Stimulated activated CD4-positive, alpha-beta T cell treated with anti-CD3 and anti-CD28 coated beads, Interleukin-1b, Interleukin-23, amount 100 ng/mL, for 48 hours (primary cell): ENCODE results near the gene CASK.
A peak's percentile ranks its signal among the peaks of the same experiment; 100 is the strongest.
"Not testable (repeated sequence)": the region's sequence is repeated elsewhere in the genome, so short reads cannot be mapped to it uniquely, and the experiment has no call there.

Experiments used
- DNase-seq: peaks from one replicate; pipeline ENCODE4 v3.0.0-alpha.2; 2020

Gene CASK

DNA sequence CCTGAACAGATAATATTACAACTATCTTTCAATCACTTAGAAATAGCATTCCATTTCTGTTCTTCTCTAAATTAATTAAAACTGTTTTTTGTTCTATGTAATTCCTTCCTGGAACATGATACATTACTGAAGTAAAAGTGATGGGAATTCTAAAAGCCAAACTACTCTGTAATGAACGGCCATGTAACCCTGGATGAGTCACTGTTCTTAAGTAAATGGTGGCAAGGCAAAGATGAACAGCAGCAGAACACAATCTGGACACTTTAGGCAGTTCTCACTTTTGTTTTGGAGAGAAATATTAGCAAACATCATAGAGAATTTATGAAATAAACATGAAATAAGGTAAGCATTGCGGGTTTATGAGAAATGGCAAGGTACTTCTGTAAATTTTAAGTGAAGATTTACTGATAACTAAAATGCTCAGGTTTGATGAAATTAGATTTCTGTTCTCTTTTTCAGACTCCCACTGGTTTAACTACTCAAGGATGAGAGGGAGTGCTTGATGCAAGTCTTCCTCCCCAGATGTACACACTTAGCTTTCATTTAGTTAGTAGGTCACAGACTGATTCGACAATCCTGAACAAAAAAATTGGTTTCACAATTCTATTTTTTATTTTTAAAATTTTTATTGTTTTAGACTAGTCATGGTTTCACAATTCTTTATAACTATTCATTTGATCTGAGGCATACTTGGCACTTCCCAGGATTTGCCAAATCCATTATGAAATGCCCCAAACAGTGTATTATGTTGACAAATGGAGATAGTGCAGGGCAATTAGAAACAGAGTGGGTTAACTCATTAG is 200.3 kb downstream of the CASK start:
- no peak for DNase-seq

DNA sequence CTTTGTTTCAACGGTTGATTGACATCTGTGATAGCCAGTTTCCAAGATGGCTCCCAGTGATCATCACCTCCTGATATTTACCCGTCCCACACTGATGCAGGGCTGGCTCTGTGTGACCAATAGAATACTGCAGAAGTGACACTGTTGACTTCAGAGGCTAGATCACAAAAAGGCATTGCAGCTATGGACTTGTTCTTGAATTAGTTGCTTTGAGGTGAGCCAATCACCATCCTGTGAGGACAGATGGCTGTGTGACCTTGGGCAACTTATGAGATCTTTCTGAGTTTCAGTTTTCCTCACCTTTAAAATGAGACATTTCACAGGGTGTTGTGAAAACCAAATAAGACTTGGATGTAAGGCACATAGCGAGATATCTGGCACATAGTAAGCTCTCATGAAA is 201.1 kb downstream of the CASK start:
- no peak for DNase-seq

DNA sequence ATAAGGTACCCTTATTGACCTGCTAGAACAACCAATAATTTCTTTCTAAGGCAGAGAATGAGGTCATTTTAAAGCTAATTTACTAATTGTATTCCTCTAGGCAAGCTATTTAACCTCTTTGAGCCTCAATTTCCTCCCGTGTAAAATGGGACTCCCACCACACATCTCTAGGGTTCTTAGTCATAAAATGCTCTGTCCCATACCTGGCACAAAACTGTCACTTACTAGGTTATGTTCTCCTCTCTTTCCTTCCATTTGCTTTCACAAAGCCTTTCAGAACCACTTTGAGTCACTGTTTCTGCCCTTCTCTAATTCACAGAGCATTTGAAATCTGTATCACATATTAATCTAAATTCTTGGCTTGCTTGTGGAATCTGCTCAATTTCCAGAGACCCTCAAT is 201.8 kb downstream of the CASK start:
- DNase-seq: no peak

DNA sequence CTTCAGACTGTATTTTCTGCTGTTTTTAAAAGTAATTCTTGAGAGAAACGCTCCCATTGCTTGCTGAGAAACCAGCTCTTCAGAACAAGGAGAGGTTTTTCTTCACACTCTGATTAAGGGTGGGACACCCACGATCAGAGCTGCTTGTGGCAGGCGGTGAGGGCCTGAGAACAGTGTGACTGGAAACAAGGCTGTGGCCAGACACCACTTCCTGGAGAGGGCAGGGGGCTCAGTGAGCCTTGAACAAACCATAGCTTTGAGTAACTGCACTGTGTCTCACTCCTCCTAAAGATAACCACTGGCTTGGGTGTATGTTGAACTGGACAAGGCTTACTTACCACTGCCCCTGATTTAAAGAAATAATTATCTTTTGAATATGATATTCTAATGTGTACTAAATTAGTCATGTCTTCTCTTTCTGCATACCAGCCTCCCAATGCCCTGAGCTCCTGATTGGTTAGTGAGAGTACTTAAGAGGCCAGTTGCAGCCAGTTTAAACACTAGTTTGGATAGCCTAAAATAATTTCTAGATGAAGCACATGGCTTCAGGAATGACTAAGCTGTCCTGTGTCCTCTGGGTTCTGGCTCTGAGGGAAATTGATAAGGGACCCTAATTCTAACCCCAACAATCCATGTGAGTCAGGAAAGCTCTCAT is 203.1 kb downstream of the CASK start:
- peak; percentile 23 for DNase-seq

DNA sequence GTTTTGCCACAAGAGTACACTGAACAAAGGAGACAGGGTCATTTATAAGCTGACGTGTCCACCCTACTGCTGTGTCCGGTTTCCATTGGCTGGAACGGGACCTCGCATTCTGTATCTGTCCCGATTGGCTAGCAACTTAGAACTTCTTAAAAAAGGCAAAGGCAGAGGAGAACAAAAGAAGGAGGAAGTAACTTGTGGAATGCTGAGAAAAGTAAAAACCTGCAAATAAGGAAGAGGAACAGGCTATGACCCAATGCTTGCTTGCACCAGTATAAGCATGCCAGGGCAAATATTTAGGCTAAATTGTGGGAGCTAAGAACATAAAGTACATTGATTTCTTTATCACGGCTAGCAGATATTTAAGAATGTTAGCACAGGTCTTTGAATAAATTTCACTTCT is 203.7 kb downstream of the CASK start:
- DNase-seq: not testable (repeated sequence)

DNA sequence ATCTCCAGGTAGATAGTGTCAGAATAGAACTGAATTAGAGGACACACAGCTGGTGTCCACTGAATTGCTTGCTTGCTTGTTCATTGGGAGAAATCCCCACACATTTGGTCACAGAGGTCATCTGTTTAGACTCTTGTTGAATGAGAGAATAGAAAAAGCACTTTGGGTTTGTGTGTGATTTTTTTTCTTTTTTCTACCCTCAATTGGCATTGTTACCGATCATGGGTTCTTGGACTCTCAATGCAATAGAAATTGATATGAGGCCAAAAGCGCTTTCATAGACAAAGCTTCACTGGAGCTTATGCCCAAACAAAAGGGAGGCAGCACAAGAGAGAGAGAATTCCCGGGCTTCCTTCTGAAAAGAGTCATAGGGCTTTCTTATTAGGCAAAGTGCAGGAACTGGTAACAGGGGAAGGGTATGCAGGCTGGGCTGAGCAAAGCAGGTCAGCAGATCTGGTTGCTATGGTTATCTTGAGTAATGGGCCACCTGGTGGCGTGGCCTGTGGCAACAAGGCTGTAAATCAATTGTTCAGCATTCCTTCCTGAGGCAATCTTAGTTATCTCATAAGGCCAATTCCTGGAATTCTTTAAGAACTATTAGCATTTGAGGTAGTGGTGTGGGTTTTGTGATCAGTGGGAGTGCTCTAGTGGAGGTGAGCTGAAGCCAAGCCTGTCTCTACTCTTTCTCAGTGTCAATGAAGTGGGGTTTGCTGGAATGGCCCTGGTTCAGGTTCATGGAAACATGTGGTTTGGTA is 204.7 kb downstream of the CASK start:
- DNase-seq: no peak

DNA sequence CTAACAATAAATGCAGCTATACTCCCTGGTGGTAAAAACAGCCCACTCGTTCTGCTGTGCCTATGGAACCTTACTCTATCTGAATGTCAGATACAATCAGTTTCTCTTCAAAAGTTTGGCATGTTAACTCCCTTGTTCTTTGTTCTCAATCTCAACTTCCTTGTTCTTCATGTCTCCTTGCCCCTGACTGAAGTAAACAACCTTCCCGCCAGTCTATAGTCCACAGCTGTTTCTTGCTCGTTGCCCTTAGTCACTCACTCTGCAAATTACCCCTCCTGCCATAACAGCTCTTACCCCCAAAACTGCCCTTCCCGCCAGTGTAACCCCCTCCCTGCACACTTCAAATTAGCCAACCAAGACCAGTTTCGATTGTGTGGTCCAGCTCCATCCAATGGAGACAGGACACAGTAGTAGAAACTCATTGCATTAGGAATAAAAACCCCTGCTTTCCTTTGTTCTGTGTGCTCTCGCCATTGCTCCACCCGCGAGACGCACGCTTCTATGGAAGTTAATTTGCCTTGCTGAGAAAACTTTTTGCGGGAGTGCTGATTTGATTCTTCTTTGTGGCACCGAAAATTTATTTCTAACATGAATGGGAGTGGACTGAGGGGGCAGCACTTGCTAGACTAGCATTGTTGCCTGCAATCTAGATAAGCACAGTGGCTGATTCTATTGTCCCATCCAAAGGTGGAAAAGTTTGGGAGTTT is 206.4 kb downstream of the CASK start:
- DNase-seq: no peak

DNA sequence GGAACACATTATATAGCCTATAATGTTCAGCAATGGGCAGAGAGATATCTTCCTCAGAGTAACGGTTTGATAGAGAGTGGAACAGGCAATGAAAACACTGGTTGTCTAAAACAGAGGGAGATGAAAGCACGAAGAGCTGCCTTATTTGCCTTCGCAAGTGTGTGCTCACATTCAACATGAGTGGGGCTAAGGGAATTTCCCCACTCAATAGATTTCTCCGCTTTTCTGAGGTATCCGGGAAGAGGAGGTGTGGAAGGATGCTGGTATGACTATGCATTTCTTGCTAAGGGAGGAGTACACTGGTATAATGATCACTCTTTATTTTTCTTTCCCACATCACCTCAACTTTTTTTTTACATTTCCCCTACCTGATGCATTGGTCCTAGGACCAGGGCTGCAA is 207.1 kb downstream of the CASK start:
- DNase-seq: no peak

DNA sequence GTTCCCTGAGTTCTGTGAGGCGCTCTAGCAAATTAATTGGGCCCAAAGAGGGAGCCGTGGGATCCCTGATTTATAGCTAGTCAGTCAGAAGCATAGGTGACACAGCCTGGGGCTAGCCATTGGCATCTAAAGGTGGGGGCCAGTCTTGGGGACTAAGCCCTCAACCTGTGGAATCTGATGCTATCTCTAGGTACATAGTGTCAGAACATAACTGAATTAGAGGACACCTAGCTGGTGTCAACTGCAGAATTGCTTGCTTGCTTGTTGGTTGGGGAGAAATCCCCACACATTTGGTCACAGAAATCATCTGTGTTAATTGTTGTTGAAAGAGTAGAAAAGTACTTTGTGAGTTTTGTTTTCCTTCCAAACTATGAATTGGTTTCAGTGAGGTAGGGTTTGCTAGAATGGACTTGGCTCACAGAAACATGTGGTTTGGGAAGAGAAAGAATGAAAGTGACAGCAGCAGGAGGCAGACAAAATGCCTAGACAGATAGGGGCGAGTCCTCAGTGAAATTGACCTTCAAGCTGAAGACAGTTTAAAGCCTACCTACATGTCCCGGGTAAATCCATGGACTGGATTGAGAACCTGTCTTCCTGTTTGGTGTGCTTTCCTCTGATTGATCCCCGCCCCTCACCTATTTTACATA is 212.2 kb downstream of the CASK start:
- DNase-seq: peak; percentile 3

DNA sequence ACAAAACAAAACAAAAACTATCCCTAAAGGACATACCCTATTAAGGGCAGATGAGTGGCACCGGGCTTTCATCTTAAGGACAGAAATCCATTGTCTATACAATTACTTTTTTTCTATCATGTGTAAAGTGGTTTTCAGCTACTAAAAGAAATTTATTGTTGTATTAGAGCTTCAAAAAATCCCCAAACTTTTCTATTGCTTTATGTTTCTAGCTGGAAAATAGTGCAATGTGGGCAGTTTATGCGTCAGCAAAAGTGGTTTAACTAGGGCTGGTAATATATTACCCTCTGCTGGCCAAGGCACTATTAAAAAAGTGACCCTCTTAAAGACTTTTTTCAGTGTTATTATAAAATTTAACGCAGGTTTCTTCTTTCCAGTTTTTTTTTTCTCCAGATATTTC is 214.9 kb downstream of the CASK start:
- no peak for DNase-seq

DNA sequence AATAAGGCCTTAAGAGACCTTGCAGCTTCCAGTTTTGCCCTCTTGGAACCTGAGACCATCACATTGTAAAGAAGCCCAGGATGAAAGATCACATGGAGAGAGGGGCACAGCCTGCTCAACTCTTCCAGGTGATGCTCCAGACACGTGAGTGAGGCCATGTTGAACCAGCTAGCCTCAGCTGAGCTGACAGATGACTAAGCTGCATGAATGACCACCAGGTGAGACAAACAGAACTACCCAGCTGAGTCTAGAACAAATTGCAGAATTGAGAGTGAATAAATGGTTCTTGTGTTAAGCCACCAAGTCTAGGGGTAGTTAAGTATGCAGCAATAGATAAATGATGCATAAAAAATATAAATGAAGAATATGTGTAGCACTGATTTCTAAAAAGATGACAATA is 216.1 kb downstream of the CASK start:
- no peak for DNase-seq

DNA sequence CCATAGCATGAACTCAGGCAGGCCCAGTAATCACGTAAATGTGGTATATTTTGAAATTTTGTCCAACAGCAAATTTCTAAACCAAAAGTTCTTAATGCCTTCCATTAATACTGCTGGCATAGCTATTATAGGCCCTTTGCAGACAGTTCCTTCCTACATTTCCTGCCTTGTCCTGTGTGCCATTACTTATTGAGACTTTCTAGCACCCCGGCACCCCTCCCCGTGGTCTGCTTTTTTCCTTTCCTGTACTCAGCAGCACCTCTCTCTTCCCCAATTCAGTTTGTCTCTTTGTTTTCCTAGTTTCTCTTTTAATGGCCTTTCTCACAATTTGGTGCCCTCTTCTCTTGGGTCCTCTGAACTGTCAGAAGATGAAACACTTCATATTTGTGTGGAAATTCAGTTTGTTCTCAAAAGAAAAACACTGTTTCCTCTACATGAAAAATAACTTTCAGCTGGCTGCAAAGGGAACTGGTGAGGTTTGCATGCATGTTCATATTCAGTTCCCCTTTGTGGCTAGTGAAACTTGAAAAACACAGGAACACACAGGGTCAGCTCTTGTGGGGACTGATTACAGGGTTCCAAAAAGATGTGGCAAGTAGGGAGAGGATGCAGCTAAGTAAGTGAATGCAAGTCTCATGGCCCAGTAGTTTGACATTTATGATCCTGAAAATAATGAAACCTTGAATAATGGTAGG is 217.5 kb downstream of the CASK start:
- DNase-seq: no peak

DNA sequence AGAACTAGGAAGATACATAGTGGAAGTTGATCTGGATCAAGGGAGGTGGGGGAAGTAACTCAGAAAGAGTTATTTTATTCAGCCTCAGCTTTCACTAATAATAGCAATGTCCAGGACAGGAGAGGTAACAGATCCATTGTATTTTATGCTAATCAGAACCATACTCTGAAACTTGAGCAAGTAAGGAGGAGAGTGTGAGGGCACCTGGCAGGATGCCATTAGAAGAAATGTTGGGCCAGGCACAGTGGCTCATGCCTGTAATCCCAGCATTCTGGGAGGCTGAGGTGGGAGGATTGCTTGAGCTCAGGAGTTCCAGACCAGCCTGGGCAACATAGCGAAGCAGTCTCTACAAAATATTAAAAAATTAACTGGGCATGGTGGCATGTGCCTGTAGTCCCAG is 218.3 kb downstream of the CASK start:
- DNase-seq: no peak

DNA sequence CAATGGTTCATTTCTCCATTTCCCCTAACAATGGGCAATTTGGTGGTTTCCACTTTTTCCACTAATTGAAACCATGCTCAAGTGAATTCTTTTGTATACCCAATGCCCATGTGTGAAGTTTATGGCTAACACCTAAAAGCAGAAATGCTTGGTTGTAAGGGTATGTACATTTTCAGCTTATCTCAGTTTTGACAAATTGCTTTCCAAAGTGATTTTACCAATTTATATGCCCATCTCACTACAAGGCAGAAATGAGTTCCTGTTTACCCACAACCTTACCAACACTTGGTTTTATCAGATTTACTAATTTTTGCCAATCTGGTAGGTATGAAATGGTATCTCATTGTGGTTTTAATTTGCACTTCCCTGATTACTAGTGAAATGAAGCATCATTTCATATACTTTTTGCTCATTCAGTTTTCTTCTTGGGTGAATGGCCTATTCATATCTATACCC is 219.8 kb downstream of the CASK start:
- DNase-seq: no peak

DNA sequence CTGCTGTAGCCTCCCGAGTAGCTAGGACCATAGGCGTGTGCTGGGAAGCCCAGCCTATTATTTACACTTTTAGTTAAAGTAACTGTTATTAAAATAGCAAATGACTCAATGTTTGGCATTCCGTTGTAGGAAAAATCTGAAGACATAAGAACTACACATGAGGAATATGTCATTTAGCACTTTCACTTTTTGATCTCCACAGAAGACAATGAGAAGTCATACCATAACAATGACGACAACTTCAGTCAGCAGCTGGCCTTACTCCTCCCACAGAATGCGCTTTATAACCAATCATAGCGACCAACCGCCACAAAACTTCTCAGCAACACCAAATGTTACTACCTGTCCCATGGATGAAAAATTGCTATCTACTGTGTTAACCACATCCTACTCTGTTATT is 227.9 kb downstream of the CASK start:
- DNase-seq: peak; percentile 19

DNA sequence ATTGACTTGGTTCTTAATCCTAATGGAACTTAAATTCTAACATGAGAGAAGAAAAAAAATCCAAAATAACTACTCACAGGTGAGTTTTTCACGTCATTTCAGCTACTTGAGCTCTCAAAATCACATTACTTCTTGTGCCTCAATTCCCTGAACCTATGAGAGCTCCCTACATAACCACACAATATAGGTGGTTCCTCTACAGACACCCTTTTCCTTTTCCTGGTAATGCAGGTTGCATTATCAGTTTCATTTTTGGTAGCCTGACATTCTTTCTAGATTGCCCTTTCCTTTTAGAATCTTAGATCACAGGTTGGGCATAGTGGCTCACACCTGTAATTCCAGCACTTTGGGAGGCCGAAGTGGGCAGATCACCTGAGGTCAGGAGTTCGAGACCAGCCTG is 230.3 kb downstream of the CASK start:
- no peak for DNase-seq

DNA sequence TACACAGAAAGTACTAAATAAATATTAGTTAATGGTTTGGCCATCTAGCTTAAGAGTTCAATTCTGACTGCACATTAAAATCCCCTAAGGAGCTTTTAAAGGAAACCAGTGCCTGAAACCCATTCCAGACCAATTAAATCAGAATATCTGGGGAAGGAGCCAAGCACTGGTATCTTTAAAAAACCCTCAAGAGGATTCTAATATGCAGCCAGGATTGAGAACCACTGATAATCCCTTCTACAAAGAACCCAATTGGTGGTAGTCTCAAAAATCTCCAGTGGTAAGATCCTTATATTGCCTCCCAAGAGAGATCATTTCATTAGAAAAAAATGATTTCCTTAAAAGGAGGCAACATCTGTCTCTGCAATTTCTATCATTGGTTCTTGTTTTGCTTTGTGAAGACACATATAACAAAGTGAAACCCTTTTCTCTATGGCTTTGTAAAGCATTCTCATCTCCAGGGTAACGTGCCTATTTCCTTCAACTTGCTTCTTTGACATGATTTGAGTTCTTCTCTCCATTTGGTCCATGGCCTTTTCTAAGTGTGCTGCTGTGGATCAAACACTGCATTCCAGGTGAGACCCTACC is 231.1 kb downstream of the CASK start:
- DNase-seq: no peak

DNA sequence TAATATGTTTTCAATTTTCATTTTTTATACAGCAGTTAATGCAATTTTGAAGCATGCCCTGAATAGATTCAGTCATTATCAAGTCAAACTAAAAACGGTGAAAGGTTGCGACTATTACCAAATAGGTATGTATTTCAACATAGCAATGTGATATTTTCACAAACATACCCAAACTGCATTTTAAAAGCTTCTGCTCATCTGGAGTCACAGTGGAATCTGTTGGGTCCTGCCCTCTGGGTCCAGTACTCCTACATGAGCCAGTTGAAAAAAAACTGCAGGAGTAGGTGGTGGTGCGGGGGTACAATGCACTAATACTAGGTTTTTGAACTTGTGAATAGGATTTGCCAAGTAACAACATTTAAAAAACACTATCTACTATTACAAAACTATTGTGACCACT is 233.6 kb downstream of the CASK start:
- no peak for DNase-seq

DNA sequence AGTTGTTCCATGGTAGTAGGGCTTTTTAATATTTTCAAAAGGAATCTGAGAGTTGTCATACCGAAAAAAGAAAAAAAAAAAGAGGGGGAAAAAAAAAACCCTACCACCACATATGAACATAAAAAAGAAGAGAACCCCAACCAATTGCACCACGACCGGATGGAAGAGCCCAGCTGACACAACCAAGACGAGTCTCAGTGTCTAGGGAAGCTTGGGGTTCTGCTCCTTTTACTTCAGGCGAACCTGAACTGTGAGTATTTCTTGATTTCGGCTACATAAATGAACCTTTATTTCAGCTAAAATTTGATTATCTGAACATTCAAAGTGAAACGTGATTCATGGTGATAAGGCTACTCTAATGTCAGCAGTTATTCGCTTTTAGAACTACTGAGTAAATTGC is 234.5 kb downstream of the CASK start, which contains the start of gene GPR34:
Gene GPR34, plus strand, starts transcription at position 139 of the 400 bp plus-strand sequence. CDS start 6,661 bp downstream, outside the sequence.
- DNase-seq: peak; percentile 3

DNA sequence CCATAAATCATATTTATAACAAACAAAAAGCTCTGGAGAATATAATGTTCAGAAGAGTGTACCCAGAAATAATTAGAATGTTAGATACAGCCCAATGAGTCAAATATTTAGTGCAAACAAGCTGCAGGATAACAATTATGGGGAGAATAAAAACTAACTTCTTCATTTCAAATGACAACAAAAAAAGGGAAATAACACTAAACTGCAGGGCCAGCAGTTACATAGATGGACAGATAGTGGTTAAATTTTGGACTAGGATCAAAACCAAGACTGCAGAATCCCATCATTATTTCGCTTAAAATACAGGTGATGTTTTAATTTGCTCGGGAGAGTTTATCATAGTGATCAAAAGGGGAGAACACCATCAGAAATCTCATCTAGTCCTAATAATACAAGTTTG is 235.2 kb downstream of the CASK start:
- no peak for DNase-seq

DNA sequence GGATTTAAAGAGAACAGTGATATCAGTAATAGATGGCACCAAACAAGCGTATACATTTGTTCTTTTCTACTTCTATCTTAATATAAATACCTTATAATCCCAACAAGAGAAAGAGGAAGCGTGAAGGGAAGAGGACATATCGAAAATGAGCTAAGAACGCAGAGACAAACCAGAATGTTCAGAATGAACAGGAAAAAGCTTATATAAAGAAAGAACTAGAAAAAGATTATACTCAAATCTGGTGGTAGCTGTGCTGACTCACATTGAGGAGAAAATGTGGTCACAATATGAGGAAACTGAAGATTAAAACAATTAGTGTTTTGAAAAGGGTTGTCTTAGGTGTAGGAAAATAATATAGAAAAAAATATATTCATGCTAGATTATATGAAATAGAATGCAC is 236.6 kb downstream of the CASK start:
- no peak for DNase-seq

DNA sequence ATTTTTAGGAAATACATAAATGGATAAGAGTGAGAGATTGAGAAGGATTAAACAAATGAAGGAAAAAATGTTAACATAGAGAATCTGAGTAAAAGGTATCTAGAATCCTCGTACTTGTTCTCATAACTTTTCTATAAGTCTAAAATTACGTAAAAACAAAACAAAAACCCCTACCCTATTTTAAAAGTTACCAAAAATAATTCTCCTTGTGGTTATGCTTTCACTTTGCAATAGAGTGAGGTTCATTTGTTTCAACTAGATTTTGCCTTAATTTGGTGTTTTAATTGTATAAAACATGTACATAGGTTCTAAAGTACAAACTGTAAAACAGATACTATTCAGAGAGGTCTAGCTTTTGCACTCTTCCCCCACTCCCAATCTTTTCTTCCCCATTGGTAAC is 238.4 kb downstream of the CASK start:
- no peak for DNase-seq
